Trophoblast cell (in vitro differentiated cells and primary cell): ENCODE data around the gene NKX1-2.

Experiments
- DNase-seq, 2 donors: peaks; one replicate each; pipeline ENCODE4 v3.0.0-alpha.2; 2016
- H2AFZ ChIP-seq: 2 replicates; pipeline ENCODE4 v1.6.1; 2013; ENCODE audit warnings: low read length, moderate library complexity, mild to moderate bottlenecking; ENCODE audit not compliant: insufficient read depth, poor library complexity
- H2AK5ac ChIP-seq: 2 replicates; pipeline ENCODE4 v1.6.1; 2013; ENCODE audit warnings: mild to moderate bottlenecking, low read length
- H2BK120ac ChIP-seq: 2 replicates; pipeline ENCODE4 v1.6.1; 2013; ENCODE audit warnings: low read length, mild to moderate bottlenecking, moderate library complexity; ENCODE audit not compliant: insufficient read depth, poor library complexity
- H2BK12ac ChIP-seq: 2 replicates; pipeline ENCODE4 v1.6.1; 2013; ENCODE audit warnings: mild to moderate bottlenecking, low read length, moderate library complexity
- H2BK5ac ChIP-seq: 2 replicates; pipeline ENCODE4 v1.6.1; 2013; ENCODE audit warnings: low read length, low read depth, moderate library complexity, mild to moderate bottlenecking; ENCODE audit not compliant: poor library complexity
- H3K14ac ChIP-seq: 2 replicates; pipeline ENCODE4 v1.6.1; 2013; ENCODE audit warnings: mild to moderate bottlenecking, low read length
- H3K18ac ChIP-seq: 2 replicates; pipeline ENCODE4 v1.6.1; 2013; ENCODE audit warnings: mild to moderate bottlenecking, low read length
- H3K23ac ChIP-seq: 2 replicates; pipeline ENCODE4 v1.6.1; 2013; ENCODE audit warnings: low read length
- H3K27ac ChIP-seq: 2 replicates; pipeline ENCODE4 v1.5.1; 2013; ENCODE audit warnings: low read depth, mild to moderate bottlenecking, inconsistent platforms, low read length, moderate library complexity
- H3K27me3 ChIP-seq: 2 replicates; pipeline ENCODE4 v1.6.1; 2013; ENCODE audit warnings: inconsistent platforms, mild to moderate bottlenecking, low read length, moderate library complexity; ENCODE audit not compliant: insufficient read depth
- H3K36me3 ChIP-seq, 2 experiments: 1 replicate in 1 of 2; 2 replicates in 1 of 2; pipeline ENCODE4 v1.6.1; 2013; ENCODE audit warnings: low read length in 2 of 2, mild to moderate bottlenecking in 2 of 2, moderate library complexity in 1 of 2; ENCODE audit not compliant: insufficient read depth in 2 of 2, control insufficient read depth in 1 of 2
- H3K4ac ChIP-seq: 2 replicates; pipeline ENCODE4 v1.6.1; 2013; ENCODE audit warnings: low read depth, mild to moderate bottlenecking, low read length, moderate library complexity
- H3K4me1 ChIP-seq, 2 experiments: 1 replicate in 1 of 2; 2 replicates in 1 of 2; pipeline ENCODE4 v1.6.1; 2013; ENCODE audit warnings: low read length in 2 of 2, mild to moderate bottlenecking in 2 of 2, moderate library complexity in 1 of 2; ENCODE audit not compliant: insufficient read depth in 2 of 2, control insufficient read depth in 1 of 2
- H3K4me2 ChIP-seq: 2 replicates; pipeline ENCODE4 v1.6.1; 2013; ENCODE audit warnings: inconsistent platforms, mild to moderate bottlenecking, low read length, moderate library complexity
- H3K4me3 ChIP-seq: 2 replicates; pipeline ENCODE4 v1.5.1; 2013; ENCODE audit warnings: mild to moderate bottlenecking, low read depth, low read length, inconsistent platforms
- H3K79me1 ChIP-seq: one replicate; pipeline ENCODE4 v1.6.1; 2013; ENCODE audit warnings: low read length
- H3K79me2 ChIP-seq: 2 replicates; pipeline ENCODE4 v1.6.1; 2013; ENCODE audit warnings: low read length, mild to moderate bottlenecking; ENCODE audit not compliant: control insufficient read depth, insufficient read depth, poor library complexity
- H3K9ac ChIP-seq: 2 replicates; pipeline ENCODE4 v1.6.1; 2013; ENCODE audit warnings: mild to moderate bottlenecking, low read length
- H3K9me3 ChIP-seq: 2 replicates; pipeline ENCODE4 v1.6.1; 2013; ENCODE audit warnings: low read depth, mild to moderate bottlenecking, control low read depth, inconsistent platforms, low read length; ENCODE audit not compliant: insufficient read depth
- H4K12ac ChIP-seq: 2 replicates; pipeline ENCODE4 v1.6.1; 2013; ENCODE audit warnings: low read depth, mild to moderate bottlenecking, low read length, moderate library complexity
- H4K8ac ChIP-seq: 2 replicates; pipeline ENCODE4 v1.6.1; 2013; ENCODE audit warnings: low read depth, mild to moderate bottlenecking, low read length, moderate library complexity
- H4K91ac ChIP-seq: one replicate; pipeline ENCODE4 v1.6.1; 2013; ENCODE audit warnings: low read depth, mild to moderate bottlenecking, low read length, moderate library complexity
- WGBS: extraction: QIAGEN DNeasy Blood & Tissue Kit; methylation state at CpG from one replicate; pipeline ENCODE4 v1.1.7; 2013; ENCODE audit warnings: missing lambda C conversion rate; ENCODE audit not compliant: insufficient read length, insufficient coverage; ENCODE audit errors: extremely low coverage; 5-methylcytosine and 5-hydroxymethylcytosine counted together

NKX1-2 gene

DNA sequence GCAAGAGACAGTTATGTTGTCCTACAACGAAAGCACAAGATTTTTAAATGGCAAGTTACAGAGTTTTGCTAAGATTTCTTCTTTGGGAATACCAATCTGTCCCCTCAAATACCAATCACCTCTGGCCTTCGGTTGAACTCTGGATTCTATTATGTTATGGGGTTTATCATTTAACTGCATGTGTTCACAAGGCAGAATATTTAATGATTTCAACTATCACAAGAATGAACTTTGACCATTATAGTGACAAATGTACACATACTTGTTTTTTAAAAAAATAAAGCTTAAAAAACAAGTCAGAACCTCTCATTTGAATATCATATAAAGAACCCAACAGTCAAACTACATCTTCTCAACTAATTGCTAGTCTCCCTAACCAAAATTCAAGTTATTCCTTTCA, 42.4 kb downstream of the NKX1-2 start:
- Histone ChIP-seq H3K9me3 (no peaks in the 10 kb centered on the region), H3K9ac (no peak overlapping the region), H3K27ac (no peak overlapping the region), H2AFZ (no peak overlapping the region), H3K4me3 (no peak overlapping the region), H3K79me2 (no peaks in the 10 kb centered on the region), H2BK5ac (no peak overlapping the region), H3K36me3 (peaks cover 23 to 30% of the 10 kb centered on the region in 2 experiments), H3K23ac (no peak overlapping the region), H3K4me1 (no peaks in the 10 kb centered on the region), H4K91ac (no peak overlapping the region), H4K12ac (no peak overlapping the region), H2BK12ac (no peak overlapping the region), H3K27me3 (no peaks in the 10 kb centered on the region), H3K18ac (no peak overlapping the region), H3K4me2 (no peak overlapping the region), H3K14ac (no peak overlapping the region), H4K8ac (no peak overlapping the region), H2AK5ac (no peak overlapping the region), H2BK120ac (no peak overlapping the region), H3K4ac (no peak overlapping the region), H3K79me1 (no peaks in the 10 kb centered on the region)
- no peak for DNase-seq
- no CpG with 5 or more reads among the region's 2 CpGs for WGBS

GRCh38 chr10:124403548-124403947, 46.3 kb downstream of the NKX1-2 start:
- Histone ChIP-seq H4K8ac (no peak overlapping the region), H3K4me2 (no peak overlapping the region), H3K27ac (no peak overlapping the region), H3K79me1 (no peaks in the 10 kb centered on the region), H3K27me3 (no peaks in the 10 kb centered on the region), H3K9me3 (no peaks in the 10 kb centered on the region), H2AFZ (no peak overlapping the region), H3K23ac (no peak overlapping the region), H3K4me3 (no peak overlapping the region), H3K9ac (no peak overlapping the region), H3K4ac (no peak overlapping the region), H3K4me1 (no peaks in the 10 kb centered on the region), H3K14ac (no peak overlapping the region), H3K36me3 (peaks cover 28 to 40% of the 10 kb centered on the region in 2 experiments), H3K79me2 (no peaks in the 10 kb centered on the region), H4K12ac (no peak overlapping the region), H3K18ac (no peak overlapping the region), H2BK12ac (no peak overlapping the region), H2BK120ac (no peak overlapping the region), H4K91ac (no peak overlapping the region), H2AK5ac (no peak overlapping the region), H2BK5ac (no peak overlapping the region)
- peak; percentile 57 to 92 for DNase-seq
- WGBS, result no CpG with 5 or more reads among the region's 8 CpGs

DNA sequence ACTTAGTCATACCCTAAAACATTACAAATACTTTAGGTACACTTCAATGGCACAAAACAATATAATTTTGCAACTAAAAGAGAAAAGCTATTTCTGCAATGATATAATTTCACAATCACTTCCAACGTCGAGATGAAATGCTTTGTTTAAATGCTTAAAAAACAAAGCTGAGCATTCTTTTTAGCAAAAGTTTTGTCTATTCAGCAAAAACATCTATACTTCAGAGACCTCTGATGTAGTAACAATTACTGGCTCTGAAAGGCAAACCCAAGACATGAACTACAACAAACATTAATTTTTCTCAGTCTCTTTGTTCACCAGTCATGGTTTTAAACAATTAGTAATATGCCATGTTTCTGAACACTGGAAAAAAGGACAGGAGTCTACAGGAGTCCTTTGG, 47.6 kb downstream of the NKX1-2 start:
- no peak overlapping the region for H4K12ac ChIP-seq
- H3K4ac ChIP-seq, result no peak overlapping the region
- no peak overlapping the region for H2BK120ac ChIP-seq
- H4K8ac ChIP-seq, result no peak overlapping the region
- H2BK12ac ChIP-seq, result no peak overlapping the region
- no peak overlapping the region for H3K18ac ChIP-seq
- no peaks in the 10 kb centered on the region for H3K79me1 ChIP-seq
- no peaks in the 10 kb centered on the region for H3K9me3 ChIP-seq
- H3K9ac ChIP-seq, result no peak overlapping the region
- no peak overlapping the region for H2AK5ac ChIP-seq
- no peak overlapping the region for H3K4me3 ChIP-seq
- no peaks in the 10 kb centered on the region for H3K79me2 ChIP-seq
- no peaks in the 10 kb centered on the region for H3K27me3 ChIP-seq
- DNase-seq, result no peak
- no peak overlapping the region for H3K4me2 ChIP-seq
- no peak overlapping the region for H4K91ac ChIP-seq
- no CpG with 5 or more reads among the region's 2 CpGs for WGBS
- peaks cover 30 to 40% of the 10 kb centered on the region in 2 experiments for H3K36me3 ChIP-seq
- H2BK5ac ChIP-seq, result no peak overlapping the region
- H3K27ac ChIP-seq, result no peak overlapping the region
- no peak overlapping the region for H3K23ac ChIP-seq
- no peak overlapping the region for H2AFZ ChIP-seq
- no peak overlapping the region for H3K14ac ChIP-seq
- H3K4me1 ChIP-seq, result no peaks in the 10 kb centered on the region

DNA sequence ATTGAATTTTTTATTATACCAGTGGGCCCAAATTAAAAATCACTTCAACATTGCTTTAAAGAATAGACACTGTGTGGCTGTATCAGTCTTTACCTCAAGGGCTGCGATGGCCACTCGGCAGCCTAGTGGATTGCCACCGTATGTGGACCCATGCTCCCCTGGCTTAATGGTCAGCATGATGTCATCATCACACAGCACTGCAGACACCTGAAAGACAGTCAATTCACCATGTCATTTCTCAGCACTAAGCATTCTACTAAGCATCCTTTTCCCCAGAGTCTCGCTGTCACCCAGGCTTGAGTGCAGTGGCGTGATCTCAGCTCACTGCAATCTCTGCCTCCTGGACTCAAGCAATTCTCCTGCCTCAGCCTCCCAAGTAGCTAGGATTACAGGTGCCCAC, 48.2 kb downstream of the NKX1-2 start:
- no peak overlapping the region for H3K9ac ChIP-seq
- H3K79me2 ChIP-seq, result no peaks in the 10 kb centered on the region
- no peak overlapping the region for H2AFZ ChIP-seq
- H3K79me1 ChIP-seq, result no peaks in the 10 kb centered on the region
- H4K91ac ChIP-seq, result no peak overlapping the region
- H3K27me3 ChIP-seq, result no peaks in the 10 kb centered on the region
- H3K9me3 ChIP-seq, result no peaks in the 10 kb centered on the region
- no peak overlapping the region for H2AK5ac ChIP-seq
- H3K4ac ChIP-seq, result no peak overlapping the region
- no peak overlapping the region for H3K4me3 ChIP-seq
- H2BK12ac ChIP-seq, result no peak overlapping the region
- H3K23ac ChIP-seq, result no peak overlapping the region
- WGBS, result no CpG with 5 or more reads among the region's 5 CpGs
- no peak overlapping the region for H3K18ac ChIP-seq
- H4K12ac ChIP-seq, result no peak overlapping the region
- no peaks in the 10 kb centered on the region for H3K4me1 ChIP-seq
- peaks cover 30 to 39% of the 10 kb centered on the region in 2 experiments for H3K36me3 ChIP-seq
- H3K14ac ChIP-seq, result no peak overlapping the region
- H4K8ac ChIP-seq, result no peak overlapping the region
- DNase-seq, result no peak
- H3K27ac ChIP-seq, result no peak overlapping the region
- H2BK120ac ChIP-seq, result no peak overlapping the region
- H3K4me2 ChIP-seq, result no peak overlapping the region
- no peak overlapping the region for H2BK5ac ChIP-seq
